Keratinocyte (primary cell): ENCODE data around the gene ZNF467.

ENCODE experiments used
- CTCF ChIP-seq, 3 experiments: IDR thresholded peaks in 1 of 3; conservative IDR thresholded peaks in 1 of 3; optimal IDR thresholded peaks in 1 of 3; 2 replicates in 2 of 3; 3 replicates in 1 of 3; pipeline versions ENCODE3 to v1.5.1; 2011; ENCODE audit warnings: low read length in 3 of 3, mild to moderate bottlenecking in 3 of 3, moderate library complexity in 2 of 3, control low read depth in 1 of 3, inconsistent platforms in 1 of 3; ENCODE audit not compliant: insufficient read depth in 2 of 3; ENCODE audit errors: extremely low read depth in 1 of 3
- EZH2 ChIP-seq: IDR thresholded peaks from one replicate; pipeline ENCODE4 v1.6.1; 2012; ENCODE audit warnings: inconsistent platforms, mild to moderate bottlenecking, low read length, moderate library complexity

GRCh38 chr7:149808311-149808710, 34.9 kb upstream of the ZNF467 start:
- TF ChIP-seq CTCF (optimal IDR thresholded peaks at IDR 0.05 in 1 of 3, IDR thresholded peaks at IDR 0.05 in 1 of 3, conservative IDR thresholded peaks at IDR 0.05 in 1 of 3; ENCODE audit: extremely low read depth in 1 of 3, insufficient read depth in 2 of 3, low read length in 3 of 3) (no peak), EZH2 (no peak)
